Stomach smooth muscle (tissue), 2 donors: ENCODE measurements around the gene ARL15.

ENCODE experiments used
- H3K27ac ChIP-seq: one replicate; pipeline ENCODE4 v1.7.0; 2013; ENCODE audit warnings: mild to moderate bottlenecking, low read length, inconsistent platforms
- H3K27me3 ChIP-seq, 2 donors: one replicate each; pipeline ENCODE4 v1.7.0; 2013; ENCODE audit warnings: low read length in 2 of 2; ENCODE audit not compliant: insufficient read depth in 2 of 2, control insufficient read depth in 1 of 2
- H3K36me3 ChIP-seq, 2 donors: one replicate each; pipeline ENCODE4 v1.7.0; 2013; ENCODE audit warnings: low read length in 2 of 2; ENCODE audit not compliant: control insufficient read depth in 2 of 2, insufficient read depth in 2 of 2
- H3K4me1 ChIP-seq: one replicate; pipeline ENCODE4 v1.7.0; 2013; ENCODE audit warnings: low read length; ENCODE audit not compliant: control insufficient read depth, insufficient read depth
- H3K4me3 ChIP-seq, 2 donors: one replicate each; pipeline ENCODE4 v1.7.0; 2013; ENCODE audit warnings: low read length in 2 of 2
- H3K9ac ChIP-seq, 2 donors: one replicate each; pipeline ENCODE4 v1.7.0; 2013; ENCODE audit warnings: low read length in 2 of 2, mild to moderate bottlenecking in 1 of 2
- H3K9me3 ChIP-seq, 2 donors: one replicate each; pipeline ENCODE4 v1.7.0; 2013; ENCODE audit warnings: low read length in 2 of 2; ENCODE audit not compliant: control insufficient read depth in 2 of 2
- donor health status: healthy.
- donor health status: Pancreatic carcinoma.

The ARL15 gene

GRCh38 chr5:54272746-54273145, 37.6 kb downstream of the ARL15 start:
- Histone ChIP-seq H3K9ac (no peak overlapping the region), H3K36me3 (no peaks in the 10 kb centered on the region), H3K27me3 (no peaks in the 10 kb centered on the region), H3K4me1 (no peaks in the 10 kb centered on the region), H3K9me3 (no peaks in the 10 kb centered on the region), H3K27ac (no peak overlapping the region), H3K4me3 (no peak overlapping the region)

- no peaks in the 10 kb centered on the region for H3K27me3 ChIP-seq
- H3K9me3 ChIP-seq, result no peaks in the 10 kb centered on the region
- H3K27ac ChIP-seq, result no peak overlapping the region
- no peaks in the 10 kb centered on the region for H3K4me1 ChIP-seq
- no peak overlapping the region for H3K4me3 ChIP-seq
- H3K36me3 ChIP-seq, result no peaks in the 10 kb centered on the region
- H3K9ac ChIP-seq, result no peak overlapping the region
Measured at GRCh38 chr5:54270326-54270725, 40.0 kb downstream of the ARL15 start.

GRCh38 chr5:54264574-54264973, 45.8 kb downstream of the ARL15 start:
- no peaks in the 10 kb centered on the region for H3K4me1 ChIP-seq

GRCh38 chr5:54263447-54263846, 46.9 kb downstream of the ARL15 start:
- Histone ChIP-seq H3K27ac (no peak overlapping the region), H3K36me3 (no peaks in the 10 kb centered on the region), H3K4me3 (no peak overlapping the region), H3K4me1 (no peaks in the 10 kb centered on the region), H3K9ac (no peak overlapping the region), H3K9me3 (no peaks in the 10 kb centered on the region), H3K27me3 (no peaks in the 10 kb centered on the region)

More at GRCh38 chr5:54264574-54264973, 45.8 kb downstream of the ARL15 start:
- Histone ChIP-seq H3K9ac (no peak overlapping the region), H3K36me3 (no peaks in the 10 kb centered on the region), H3K27ac (no peak overlapping the region), H3K27me3 (no peaks in the 10 kb centered on the region), H3K9me3 (no peaks in the 10 kb centered on the region), H3K4me3 (no peak overlapping the region)

- H3K4me3 ChIP-seq, result no peak overlapping the region
- H3K27me3 ChIP-seq, result no peaks in the 10 kb centered on the region
- H3K4me1 ChIP-seq, result no peaks in the 10 kb centered on the region
- H3K27ac ChIP-seq, result no peak overlapping the region
- H3K9ac ChIP-seq, result no peak overlapping the region
- no peaks in the 10 kb centered on the region for H3K36me3 ChIP-seq
- H3K9me3 ChIP-seq, result no peaks in the 10 kb centered on the region
Measured at GRCh38 chr5:54261596-54261995, 48.8 kb downstream of the ARL15 start.

GRCh38 chr5:54259981-54260380, 50.4 kb downstream of the ARL15 start:
- no peaks in the 10 kb centered on the region for H3K9me3 ChIP-seq

GRCh38 chr5:54259090-54259489, 51.3 kb downstream of the ARL15 start:
- H3K4me1 ChIP-seq, result no peaks in the 10 kb centered on the region
- no peaks in the 10 kb centered on the region for H3K27me3 ChIP-seq

More at GRCh38 chr5:54259981-54260380, 50.4 kb downstream of the ARL15 start:
- H3K4me3 ChIP-seq, result no peak overlapping the region
- H3K36me3 ChIP-seq, result no peaks in the 10 kb centered on the region
- no peak overlapping the region for H3K9ac ChIP-seq
- H3K27me3 ChIP-seq, result no peaks in the 10 kb centered on the region
- no peak overlapping the region for H3K27ac ChIP-seq
- H3K4me1 ChIP-seq, result no peaks in the 10 kb centered on the region

GRCh38 chr5:54257366-54258118, 52.8 kb downstream of the ARL15 start:
- Histone ChIP-seq H3K9me3 (no peaks in the 10 kb centered on the region), H3K4me3 (no peak overlapping the region), H3K27ac (no peak overlapping the region), H3K36me3 (no peaks in the 10 kb centered on the region), H3K9ac (no peak overlapping the region), H3K27me3 (no peaks in the 10 kb centered on the region), H3K4me1 (no peaks in the 10 kb centered on the region)

More at GRCh38 chr5:54259090-54259489, 51.3 kb downstream of the ARL15 start:
- Histone ChIP-seq H3K36me3 (no peaks in the 10 kb centered on the region), H3K9me3 (no peaks in the 10 kb centered on the region), H3K4me3 (no peak overlapping the region), H3K9ac (no peak overlapping the region), H3K27ac (no peak overlapping the region)

GRCh38 chr5:54254482-54255198, 55.7 kb downstream of the ARL15 start:
- Histone ChIP-seq H3K36me3 (no peaks in the 10 kb centered on the region), H3K9ac (no peak overlapping the region), H3K27me3 (no peaks in the 10 kb centered on the region), H3K4me1 (no peaks in the 10 kb centered on the region), H3K9me3 (no peaks in the 10 kb centered on the region), H3K4me3 (peak overlapping the region in 1 of 2 donors; percentile 36), H3K27ac (no peak overlapping the region)

GRCh38 chr5:54251981-54252380, 58.4 kb downstream of the ARL15 start:
- Histone ChIP-seq H3K36me3 (no peaks in the 10 kb centered on the region), H3K9ac (no peak overlapping the region), H3K27me3 (no peaks in the 10 kb centered on the region), H3K27ac (no peak overlapping the region), H3K4me3 (no peak overlapping the region), H3K9me3 (no peaks in the 10 kb centered on the region), H3K4me1 (no peaks in the 10 kb centered on the region)
